ENCODE results near the gene NAV2. TPM values are rescaled to one million over a fixed set of nuclear protein-coding genes. Genes with fewer than 3 reads are reported as not detected.
A peak's percentile ranks its signal among the peaks of the same experiment; 100 is the strongest.

NAV2 gene
- polyA plus RNA-seq, 1 donor from 2014 or later = 3.0 TPM

DNA sequence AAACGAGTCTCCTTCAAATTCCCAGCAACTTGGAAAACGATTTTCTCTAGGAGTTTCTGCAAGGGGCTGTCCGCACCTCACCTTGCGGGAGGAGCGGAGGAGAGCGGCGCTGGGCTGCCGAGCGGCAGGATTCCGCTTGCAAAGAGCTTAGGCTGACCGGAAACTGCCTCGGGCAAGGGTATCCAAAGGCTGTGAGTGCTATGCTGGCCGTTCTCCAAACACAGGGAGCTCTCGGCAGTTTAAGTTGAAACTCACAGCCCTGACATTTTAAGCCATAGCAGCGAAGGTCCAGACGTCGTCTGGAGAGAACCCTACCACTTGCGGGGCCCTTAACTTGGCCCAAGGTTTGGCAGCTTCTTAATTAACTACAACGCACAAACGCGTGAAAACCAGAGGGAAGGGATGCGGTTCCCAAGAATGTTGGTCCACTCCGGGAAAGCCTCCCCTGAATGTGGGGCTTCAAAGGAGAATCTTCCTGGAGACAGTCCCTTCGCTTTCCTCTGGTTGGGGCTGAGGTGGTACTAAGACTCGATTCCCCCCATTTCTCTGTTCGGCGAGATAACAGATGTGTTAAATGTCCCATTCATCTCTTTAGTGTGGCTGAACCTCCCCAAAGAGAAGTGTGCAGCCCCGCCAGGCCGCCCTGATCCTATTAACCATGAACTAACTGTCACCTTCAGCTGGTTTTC, 448.7 kb downstream of the NAV2 start:
- TF ChIP-seq CTCF (IDR thresholded peaks at IDR 0.05; ENCODE audit: poor library complexity, severe bottlenecking) = no peak
- TF ChIP-seq EZH2 (IDR thresholded peaks at IDR 0.05; ENCODE audit: borderline replicate concordance, insufficient read depth, low read length, poor library complexity, severe bottlenecking) = peak; percentile 14
- TF ChIP-seq SMC3 (conservative IDR thresholded peaks at IDR 0.05; ENCODE audit: poor library complexity) = no peak
- Histone ChIP-seq H3K9me2 (ENCODE audit: insufficient read depth, low read length) (no peaks in the 10 kb centered on the region), H4K20me1 (ENCODE audit: insufficient read depth) (no peaks in the 10 kb centered on the region), H3K27ac (ENCODE audit: low read length) (no peak overlapping the region), H3K27me3 (ENCODE audit: insufficient read depth, low read depth, low read length) (peaks cover 99% of the 10 kb centered on the region), H3K9me3 (ENCODE audit: low read length) (no peaks in the 10 kb centered on the region), H3K36me3 (ENCODE audit: insufficient read depth, low read length) (no peaks in the 10 kb centered on the region), H3K4me2 (ENCODE audit: low read length) (no peak overlapping the region), H3F3A (ENCODE audit: insufficient read depth, low read length, poor library complexity, severe bottlenecking) (no peaks in the 10 kb centered on the region), H3K4me3 (ENCODE audit: low read length) (no peak overlapping the region), H3K9ac (ENCODE audit: low read length) (no peak overlapping the region), H2AFZ (ENCODE audit: low read depth, low read length) (no peak overlapping the region), H3K79me2 (replicated peaks; ENCODE audit: insufficient read depth, low read length) (no peaks in the 10 kb centered on the region)

DNA sequence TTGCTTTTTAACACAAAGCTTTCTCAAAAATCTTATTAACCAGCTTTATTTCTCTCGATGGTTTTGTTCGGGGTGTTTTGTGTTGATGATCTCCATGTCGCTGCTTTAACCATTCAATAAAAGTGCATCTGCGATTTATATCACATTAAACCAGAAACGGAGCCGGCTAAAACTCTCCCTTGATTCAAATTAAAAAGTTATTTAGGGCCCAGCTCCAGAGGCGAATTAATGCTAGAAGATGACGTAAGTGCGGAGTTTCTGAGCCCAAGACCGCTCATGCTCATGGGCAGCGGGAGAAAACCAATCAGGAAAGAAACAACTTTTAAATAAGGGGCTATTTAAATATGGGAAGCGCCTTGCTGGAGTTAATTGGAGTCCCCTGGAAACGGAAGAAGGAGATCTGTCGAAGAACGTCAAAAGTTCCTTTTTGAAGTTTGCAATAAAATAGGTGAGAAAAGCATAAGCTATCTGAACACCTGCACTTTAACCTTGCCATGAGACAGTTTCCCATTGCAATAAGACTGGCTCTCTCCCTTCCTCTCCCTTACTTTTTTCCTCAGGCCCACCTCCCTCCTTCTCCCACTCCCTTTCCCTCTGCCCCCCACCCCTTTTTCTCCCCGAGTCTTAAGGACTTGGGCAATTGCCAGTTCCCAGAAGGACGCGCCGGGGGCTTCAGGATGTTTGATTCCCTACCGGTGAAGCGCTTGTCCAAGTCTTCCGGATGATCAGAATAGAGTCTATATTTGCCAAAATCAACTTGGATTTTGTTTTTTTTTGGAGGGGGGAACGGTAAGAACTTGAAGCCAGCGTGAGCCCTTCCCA, 449.5 kb downstream of the NAV2 start:
- Histone ChIP-seq H3K27ac (ENCODE audit: low read length) (no peak overlapping the region), H3K4me2 (ENCODE audit: low read length) (no peak overlapping the region), H3K79me2 (replicated peaks; ENCODE audit: insufficient read depth, low read length) (no peaks in the 10 kb centered on the region), H4K20me1 (ENCODE audit: insufficient read depth) (no peaks in the 10 kb centered on the region), H3K4me3 (ENCODE audit: low read length) (no peak overlapping the region), H3F3A (ENCODE audit: insufficient read depth, low read length, poor library complexity, severe bottlenecking) (no peaks in the 10 kb centered on the region), H3K36me3 (ENCODE audit: insufficient read depth, low read length) (no peaks in the 10 kb centered on the region), H3K27me3 (ENCODE audit: insufficient read depth, low read depth, low read length) (peaks cover 97% of the 10 kb centered on the region), H3K9me2 (ENCODE audit: insufficient read depth, low read length) (no peaks in the 10 kb centered on the region), H3K9ac (ENCODE audit: low read length) (no peak overlapping the region), H2AFZ (ENCODE audit: low read depth, low read length) (no peak overlapping the region), H3K9me3 (ENCODE audit: low read length) (no peaks in the 10 kb centered on the region)
- TF ChIP-seq SMC3 (conservative IDR thresholded peaks at IDR 0.05; ENCODE audit: poor library complexity) (no peak), POLR2AphosphoS5 (IDR thresholded peaks at IDR 0.05) (peak; percentile 14), TAF1 (IDR thresholded peaks at IDR 0.05; ENCODE audit: low read depth) (no peak), EZH2 (IDR thresholded peaks at IDR 0.05; ENCODE audit: borderline replicate concordance, insufficient read depth, low read length, poor library complexity, severe bottlenecking) (peak; percentile 51), MXI1 (conservative IDR thresholded peaks at IDR 0.05; ENCODE audit: poor library complexity, severe bottlenecking) (no peak)
- TF ChIP-seq, protein P1, sequence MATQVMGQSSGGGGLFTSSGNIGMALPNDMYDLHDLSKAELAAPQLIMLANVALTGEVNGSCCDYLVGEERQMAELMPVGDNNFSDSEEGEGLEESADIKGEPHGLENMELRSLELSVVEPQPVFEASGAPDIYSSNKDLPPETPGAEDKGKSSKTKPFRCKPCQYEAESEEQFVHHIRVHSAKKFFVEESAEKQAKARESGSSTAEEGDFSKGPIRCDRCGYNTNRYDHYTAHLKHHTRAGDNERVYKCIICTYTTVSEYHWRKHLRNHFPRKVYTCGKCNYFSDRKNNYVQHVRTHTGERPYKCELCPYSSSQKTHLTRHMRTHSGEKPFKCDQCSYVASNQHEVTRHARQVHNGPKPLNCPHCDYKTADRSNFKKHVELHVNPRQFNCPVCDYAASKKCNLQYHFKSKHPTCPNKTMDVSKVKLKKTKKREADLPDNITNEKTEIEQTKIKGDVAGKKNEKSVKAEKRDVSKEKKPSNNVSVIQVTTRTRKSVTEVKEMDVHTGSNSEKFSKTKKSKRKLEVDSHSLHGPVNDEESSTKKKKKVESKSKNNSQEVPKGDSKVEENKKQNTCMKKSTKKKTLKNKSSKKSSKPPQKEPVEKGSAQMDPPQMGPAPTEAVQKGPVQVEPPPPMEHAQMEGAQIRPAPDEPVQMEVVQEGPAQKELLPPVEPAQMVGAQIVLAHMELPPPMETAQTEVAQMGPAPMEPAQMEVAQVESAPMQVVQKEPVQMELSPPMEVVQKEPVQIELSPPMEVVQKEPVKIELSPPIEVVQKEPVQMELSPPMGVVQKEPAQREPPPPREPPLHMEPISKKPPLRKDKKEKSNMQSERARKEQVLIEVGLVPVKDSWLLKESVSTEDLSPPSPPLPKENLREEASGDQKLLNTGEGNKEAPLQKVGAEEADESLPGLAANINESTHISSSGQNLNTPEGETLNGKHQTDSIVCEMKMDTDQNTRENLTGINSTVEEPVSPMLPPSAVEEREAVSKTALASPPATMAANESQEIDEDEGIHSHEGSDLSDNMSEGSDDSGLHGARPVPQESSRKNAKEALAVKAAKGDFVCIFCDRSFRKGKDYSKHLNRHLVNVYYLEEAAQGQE (IDR thresholded peaks at IDR 0.05; ENCODE audit: borderline replicate concordance) = no peak

All from neural cell (in vitro differentiated cells).